PFSK-1 (cell line): ENCODE data around the gene ITGB6.

Experiments used
- FOXP2 ChIP-seq: optimal IDR thresholded peaks from 2 replicates; pipeline ENCODE3; 2011; ENCODE audit warnings: borderline replicate concordance, control low read depth, inconsistent platforms; ENCODE audit not compliant: insufficient read depth; ENCODE audit errors: extremely low read length, extremely low read depth
- POLR2AphosphoS5 ChIP-seq: IDR thresholded peaks from 2 replicates; pipeline ENCODE4 v1.6.1; 2012; ENCODE audit warnings: low read depth, mild to moderate bottlenecking, control low read depth, low read length, moderate library complexity
- SIN3A ChIP-seq: IDR thresholded peaks from 2 replicates; pipeline ENCODE4 v1.6.1; 2012; ENCODE audit warnings: mild to moderate bottlenecking, low read length, moderate library complexity, borderline replicate concordance; ENCODE audit not compliant: insufficient read depth
- TAF1 ChIP-seq: IDR thresholded peaks from 2 replicates; pipeline ENCODE4 v1.6.1; 2012; ENCODE audit warnings: low read length, control low read depth, borderline replicate concordance; ENCODE audit not compliant: insufficient read depth
- TF ChIP-seq, protein P1 (sequence below), 2 experiments: IDR thresholded peaks; 2 replicates each; pipeline versions ENCODE4 v1.6.1 to v1.8.0; 2011 to 2012; ENCODE audit warnings: low read depth in 2 of 2, low read length in 2 of 2, control low read depth in 1 of 2, inconsistent platforms in 1 of 2, mild to moderate bottlenecking in 1 of 2, moderate library complexity in 1 of 2; ENCODE audit not compliant: insufficient read depth in 1 of 2

DNA sequence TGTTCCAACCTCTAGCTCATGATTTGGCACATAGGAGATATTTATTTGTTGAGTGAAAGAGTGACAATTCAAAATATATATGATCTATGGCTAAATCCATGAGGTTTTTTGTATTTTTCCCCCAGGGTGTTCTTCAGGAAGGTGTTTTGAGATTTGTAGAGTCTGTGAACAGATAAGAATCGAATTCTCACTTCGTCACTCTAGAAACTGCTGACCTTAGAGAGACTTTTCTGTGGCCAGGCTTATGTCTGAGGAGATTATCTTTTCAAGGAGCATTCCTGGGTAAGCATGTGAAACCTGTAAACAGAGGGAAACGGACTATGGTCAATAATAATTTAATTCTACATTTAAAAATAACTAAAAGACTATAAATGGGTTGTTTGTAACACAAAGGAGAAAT, 849 bp upstream of the ITGB6 start:
- TF ChIP-seq POLR2AphosphoS5 = no peak
- TF ChIP-seq FOXP2 = no peak
- TF ChIP-seq, protein P1, sequence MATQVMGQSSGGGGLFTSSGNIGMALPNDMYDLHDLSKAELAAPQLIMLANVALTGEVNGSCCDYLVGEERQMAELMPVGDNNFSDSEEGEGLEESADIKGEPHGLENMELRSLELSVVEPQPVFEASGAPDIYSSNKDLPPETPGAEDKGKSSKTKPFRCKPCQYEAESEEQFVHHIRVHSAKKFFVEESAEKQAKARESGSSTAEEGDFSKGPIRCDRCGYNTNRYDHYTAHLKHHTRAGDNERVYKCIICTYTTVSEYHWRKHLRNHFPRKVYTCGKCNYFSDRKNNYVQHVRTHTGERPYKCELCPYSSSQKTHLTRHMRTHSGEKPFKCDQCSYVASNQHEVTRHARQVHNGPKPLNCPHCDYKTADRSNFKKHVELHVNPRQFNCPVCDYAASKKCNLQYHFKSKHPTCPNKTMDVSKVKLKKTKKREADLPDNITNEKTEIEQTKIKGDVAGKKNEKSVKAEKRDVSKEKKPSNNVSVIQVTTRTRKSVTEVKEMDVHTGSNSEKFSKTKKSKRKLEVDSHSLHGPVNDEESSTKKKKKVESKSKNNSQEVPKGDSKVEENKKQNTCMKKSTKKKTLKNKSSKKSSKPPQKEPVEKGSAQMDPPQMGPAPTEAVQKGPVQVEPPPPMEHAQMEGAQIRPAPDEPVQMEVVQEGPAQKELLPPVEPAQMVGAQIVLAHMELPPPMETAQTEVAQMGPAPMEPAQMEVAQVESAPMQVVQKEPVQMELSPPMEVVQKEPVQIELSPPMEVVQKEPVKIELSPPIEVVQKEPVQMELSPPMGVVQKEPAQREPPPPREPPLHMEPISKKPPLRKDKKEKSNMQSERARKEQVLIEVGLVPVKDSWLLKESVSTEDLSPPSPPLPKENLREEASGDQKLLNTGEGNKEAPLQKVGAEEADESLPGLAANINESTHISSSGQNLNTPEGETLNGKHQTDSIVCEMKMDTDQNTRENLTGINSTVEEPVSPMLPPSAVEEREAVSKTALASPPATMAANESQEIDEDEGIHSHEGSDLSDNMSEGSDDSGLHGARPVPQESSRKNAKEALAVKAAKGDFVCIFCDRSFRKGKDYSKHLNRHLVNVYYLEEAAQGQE (IDR thresholded peaks at IDR 0.05; ENCODE audit: insufficient read depth in 1 of 2, low read depth in 2 of 2, low read length in 2 of 2) = no peak
- TF ChIP-seq SIN3A = no peak
- no peak for TF ChIP-seq TAF1
